GM12878 (cell line): ENCODE measurements around the gene SMARCC2. TPM values are rescaled to one million over a fixed set of nuclear protein-coding genes. Genes with fewer than 3 reads are reported as not detected.
A peak's percentile ranks its signal among the peaks of the same experiment; 100 is the strongest.

Source experiments
- ATAC-seq: fragments of 200-7000 bp; cut with Tn5 transposase; 3 replicates; pipeline ENCODE4 v1.9.1; 2020; ENCODE audit warnings: mild to moderate bottlenecking, moderate library complexity
- BruUV-seq: library from RNA; stranded (reverse); fragments of 400-500 nt; replicated peaks from 2 replicates; lab custom pipeline; 2021; lab: Mats Ljungman, UMichigan
- CTCF ChIA-PET: fragments of 300-600 bp; sonication (Branson Sonifier 250); formaldehyde crosslinking; extraction: SDS; loops from one replicate; lab custom pipeline; 2021; ENCODE audit warnings: inconsistent platforms; lab: Yijun Ruan, JAX
- POLR2A ChIA-PET: fragments of 350-600 bp; formaldehyde crosslinking; extraction: SDS; loops from one replicate; lab custom pipeline; 2021; ENCODE audit warnings: inconsistent platforms; lab: Charles Lee
- RAD21 ChIA-PET: fragments of 300-600 bp; sonication (Branson Sonifier 250); formaldehyde crosslinking; loops from one replicate; lab custom pipeline; 2023; ENCODE audit warnings: antibody characterized with exemption; ENCODE audit not compliant: unreplicated experiment; lab: Charles Lee
- SMC1A ChIA-PET: fragments of 300-600 bp; sonication (Branson Sonifier 250); formaldehyde crosslinking; loops from one replicate; lab custom pipeline; 2023; ENCODE audit not compliant: unreplicated experiment, uncharacterized antibody; lab: Charles Lee
- DNase-seq: peaks from one replicate; pipeline ENCODE4 v3.0.0-alpha.2; 2011; ENCODE audit warnings: low read depth, low spot score
- FAIRE-seq: peaks from 3 replicates; lab custom pipeline; 2011; peaks lifted over from hg19 to GRCh38; lab: Jason Lieb, UNC
- H2AFZ ChIP-seq: 2 replicates; pipeline ENCODE4 v1.6.0; 2011; ENCODE audit warnings: low read depth, low read length, control low read depth; ENCODE audit not compliant: control insufficient read depth
- H3K27ac ChIP-seq: 2 replicates; pipeline ENCODE4 v1.5.1; 2011; ENCODE audit warnings: control low read depth; ENCODE audit not compliant: control insufficient read depth, insufficient read depth
- H3K27me3 ChIP-seq, 2 experiments: replicated peaks in 1 of 2; 2 replicates each; pipeline versions ENCODE4 v1.6.0 to v1.6.1; 2011; ENCODE audit warnings: low read length in 1 of 2; ENCODE audit not compliant: control insufficient read depth in 2 of 2, insufficient read depth in 2 of 2
- H3K36me3 ChIP-seq, 2 experiments: 2 replicates each; pipeline ENCODE4 v1.5.1; 2011; ENCODE audit warnings: low read length in 1 of 2; ENCODE audit not compliant: control insufficient read depth in 2 of 2, insufficient read depth in 2 of 2
- H3K4me1 ChIP-seq: 2 replicates; pipeline ENCODE4 v1.6.1; 2011; ENCODE audit warnings: mild to moderate bottlenecking, low read length, moderate library complexity, mixed read lengths; ENCODE audit not compliant: control insufficient read depth, insufficient read depth
- H3K4me2 ChIP-seq: 2 replicates; pipeline ENCODE4 v1.6.0; 2011; ENCODE audit warnings: control low read depth; ENCODE audit not compliant: control insufficient read depth, insufficient read depth
- H3K4me3 ChIP-seq: fragments of 200-600 bp; sonication (generic); 2 replicates; pipeline ENCODE4 v1.5.1; 2016
- H3K79me2 ChIP-seq: 2 replicates; pipeline ENCODE4 v1.6.0; 2011; ENCODE audit warnings: low read length; ENCODE audit not compliant: control insufficient read depth, insufficient read depth
- H3K9ac ChIP-seq: 2 replicates; pipeline ENCODE4 v1.8.0; 2011; ENCODE audit warnings: low read length, control low read depth, mixed read lengths; ENCODE audit not compliant: control insufficient read depth, insufficient read depth
- H3K9me3 ChIP-seq: replicated peaks from 3 replicates; pipeline ENCODE4 v1.5.1; 2011; ENCODE audit warnings: mild to moderate bottlenecking, low read length; ENCODE audit not compliant: control insufficient read depth, insufficient read depth
- H4K20me1 ChIP-seq: 2 replicates; pipeline ENCODE4 v1.6.0; 2011; ENCODE audit not compliant: control insufficient read depth, insufficient read depth
- ASH2L ChIP-seq: fragments of 300-600, 200-600 bp; sonication (generic); IDR thresholded peaks from 2 replicates; pipeline ENCODE4 v1.6.1; 2017; ENCODE audit warnings: low read depth, mild to moderate bottlenecking, borderline replicate concordance
- FOXM1 ChIP-seq: IDR thresholded peaks from 2 replicates; pipeline ENCODE4 v1.6.1; 2012; ENCODE audit warnings: low read depth, mild to moderate bottlenecking, inconsistent platforms, low read length, moderate library complexity
- GABPA ChIP-seq: IDR thresholded peaks from 2 replicates; pipeline ENCODE4 v1.6.1; 2014; ENCODE audit warnings: antibody characterized with exemption, low read depth, mild to moderate bottlenecking, inconsistent platforms
- MTA3 ChIP-seq: IDR thresholded peaks from 2 replicates; pipeline ENCODE4 v1.6.1; 2012; ENCODE audit warnings: low read length, inconsistent platforms, borderline replicate concordance
- POLR2A ChIP-seq: IDR thresholded peaks from 2 replicates; pipeline ENCODE4 v1.6.1; 2011; ENCODE audit warnings: low read depth, mild to moderate bottlenecking, low read length
- POLR2AphosphoS2 ChIP-seq: IDR thresholded peaks from 2 replicates; pipeline ENCODE4 v1.6.1; 2011; ENCODE audit warnings: low read depth, mild to moderate bottlenecking, low read length, improper control_type of control experiment, moderate library complexity
- SIN3A ChIP-seq: IDR thresholded peaks from 2 replicates; pipeline ENCODE4 v1.6.1; 2012; ENCODE audit warnings: low read depth, low read length, improper control_type of control experiment
- SP1 ChIP-seq: IDR thresholded peaks from one replicate; pipeline ENCODE4 v1.6.1; 2011; ENCODE audit warnings: low read depth, low read length
- STAT3 ChIP-seq: IDR thresholded peaks from 2 replicates; pipeline ENCODE4 v1.6.1; 2011; ENCODE audit warnings: low read depth, low read length, improper control_type of control experiment
- SUZ12 ChIP-seq: fragments of 200-600 bp; sonication (generic); IDR thresholded peaks from one replicate; pipeline ENCODE4 v1.6.1; 2018; ENCODE audit warnings: antibody characterized with exemption, mild to moderate bottlenecking; ENCODE audit not compliant: unreplicated experiment
- TCF12 ChIP-seq: IDR thresholded peaks from 2 replicates; pipeline ENCODE4 v1.6.1; 2011; ENCODE audit warnings: low read depth, mild to moderate bottlenecking, low read length
- ZNF207 ChIP-seq: fragments of 450-650 bp; IDR thresholded peaks from 2 replicates; pipeline ENCODE4 v1.6.1; 2014; ENCODE audit warnings: antibody characterized with exemption, mild to moderate bottlenecking, borderline replicate concordance
- WGBS: methylation state at CpG from one replicate; pipeline ENCODE4 v1.1.6; 2016; ENCODE audit warnings: low lambda C conversion rate; ENCODE audit not compliant: insufficient replicate concordance, insufficient coverage; ENCODE audit errors: missing lambda C conversion rate; 5-methylcytosine and 5-hydroxymethylcytosine counted together
- in situ Hi-C: fragments of 300-500 bp; cut with MboI; formaldehyde crosslinking; loops from 9 replicates; pipeline ENCODE4 v1.14.3; 2018; ENCODE audit warnings: mixed read lengths
- intact Hi-C: fragments of 100-400 bp; cut with micrococcal nuclease; formaldehyde crosslinking; loops from one replicate; pipeline ENCODE4 v1.14.2; 2022; ENCODE audit not compliant: unreplicated experiment
- polyA plus RNA-seq, 11 experiments: library from polyadenylated mRNA; depleted of rRNA in 4 of 11; unstranded in 6 of 11; stranded (reverse) in 5 of 11; fragments of >200 nt; fragmentation: Nextera tagmentation in 4 of 11; fragmentation: Illumina TruSeq in 1 of 11; extraction: Ambion mirVana in 4 of 11; extraction: Trizol in 1 of 11; gene quantifications; 1 replicate in 1 of 11; 2 replicates in 10 of 11; pipeline versions ENCODE4 v1.2.1 to v1.2.3, GENCODE V29; 2011 to 2016; ENCODE audit warnings: inconsistent platforms in 2 of 11, missing spikeins in 2 of 11, low read depth in 1 of 11
- total RNA-seq, 4 experiments: library from RNA; depleted of rRNA in 3 of 4; stranded (reverse); fragments of >200 nt in 3 of 4; fragmentation: Illumina TruSeq in 1 of 4; extraction: Trizol in 1 of 4; gene quantifications; 2 replicates each; pipeline versions ENCODE4 v1.2.1 to v1.2.3, GENCODE V29; 2013 to 2021
- TF ChIP-seq, protein P1 (sequence below): IDR thresholded peaks from 2 replicates; pipeline ENCODE4 v1.6.1; 2011; ENCODE audit warnings: borderline replicate concordance, low read depth, mild to moderate bottlenecking, moderate library complexity, low read length; ENCODE audit not compliant: insufficient read depth, poor library complexity, severe bottlenecking
- TF ChIP-seq, protein P2 (sequence below): fragments of 450-650 bp; IDR thresholded peaks from 2 replicates; pipeline ENCODE4 v1.6.1; 2017; ENCODE audit warnings: antibody characterized with exemption, mild to moderate bottlenecking, moderate library complexity
- TF ChIP-seq, protein P3 (sequence below): fragments of 450-650 bp; formaldehyde crosslinking; IDR thresholded peaks from 2 replicates; pipeline ENCODE4 v1.5.0; 2022; ENCODE audit warnings: mild to moderate bottlenecking, missing genetic modification characterization

The SMARCC2 gene
- total and polyA plus RNA-seq, 10 of the 15 experiments (the other 5 are each of a cell fraction or from before 2014, with no cell fraction given) = 13.6 to 71.2 (median 42.3) TPM

DNA sequence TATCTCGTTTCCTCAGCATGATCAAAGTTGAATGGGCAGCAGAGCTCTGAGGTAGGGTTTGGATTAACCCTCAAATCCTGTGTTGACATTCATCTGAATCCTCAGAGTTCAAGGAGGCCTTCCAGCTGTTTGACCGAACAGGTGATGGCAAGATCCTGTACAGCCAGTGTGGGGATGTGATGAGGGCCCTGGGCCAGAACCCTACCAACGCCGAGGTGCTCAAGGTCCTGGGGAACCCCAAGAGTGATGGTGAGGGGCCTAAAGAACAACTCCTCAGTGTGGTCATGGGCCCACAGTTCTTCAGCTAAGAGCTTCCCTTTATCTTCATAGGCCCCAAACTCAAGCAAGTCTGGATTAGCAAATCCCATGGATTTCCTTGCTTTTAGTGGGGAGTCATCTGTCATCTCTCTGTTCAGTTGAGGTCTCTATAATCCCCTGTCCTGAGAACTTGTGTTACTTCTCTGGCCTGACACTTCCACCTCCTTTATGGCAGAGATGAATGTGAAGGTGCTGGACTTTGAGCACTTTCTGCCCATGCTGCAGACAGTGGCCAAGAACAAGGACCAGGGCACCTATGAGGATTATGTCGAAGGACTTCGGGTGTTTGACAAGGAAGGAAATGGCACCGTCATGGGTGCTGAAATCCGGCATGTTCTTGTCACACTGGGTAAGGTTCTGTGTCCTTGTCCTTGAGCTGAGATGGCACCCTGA lies 29.6 kb downstream of the SMARCC2 start:
- intact Hi-C loops = loop anchor here (2.0 kb wide), 1 partner anchor 29 kb away; the partner anchor contains the start of gene SMARCC2
- Histone ChIP-seq H3K4me3 (peak overlapping the region; percentile 90), H4K20me1 (no peaks in the 10 kb centered on the region), H3K4me1 (peaks cover 17% of the 10 kb centered on the region), H3K27ac (peak overlapping the region; percentile 91), H3K9ac (peak overlapping the region; percentile 89), H3K36me3 (peaks cover 23 to 33% of the 10 kb centered on the region in 2 experiments), H3K4me2 (peak overlapping the region; percentile 98), H2AFZ (no peak overlapping the region), H3K79me2 (peaks cover 39% of the 10 kb centered on the region), H3K9me3 (no peaks in the 10 kb centered on the region), H3K27me3 (no peaks in the 10 kb centered on the region)
- peak; percentile 81 for FAIRE-seq
- in situ Hi-C loops = no loop called here
- DNase-seq = no peak
- ChIA-PET POLR2A (interaction anchor here (0.5 to 2.5 kb wide), 9 partner anchors 9 to 186 kb away, joined by 3 to 19 read pairs (median 6); partner anchors contain the start of genes ESYT1, RAB5B, RNF41 and SMARCC2), CTCF (interaction anchor here (0.6 to 2.2 kb wide), 10 partner anchors 15 to 430 kb away, joined by 3 to 13 read pairs (median 4); partner anchors contain the start of genes CD63 and SMARCC2), RAD21 (interaction anchor here (1.2 to 2.8 kb wide), 6 partner anchors 16 to 62 kb away, joined by 4 to 18 read pairs (median 5); partner anchors contain the start of genes ESYT1, RNF41, SMARCC2 and ZC3H10), SMC1A (interaction anchor here (0.6 to 2.7 kb wide), 5 partner anchors 16 to 34 kb away, joined by 3 to 12 read pairs (median 8); partner anchors contain the start of genes ESYT1 and SMARCC2)
- WGBS = 2% methylated on average over 8 of the region's 8 CpGs
- no peak for ATAC-seq
- BruUV-seq = no TSS peak
- TF ChIP-seq SIN3A (no peak), FOXM1 (peak; percentile 60; the same call in 1 of the 2 replicates), ZNF207 (no peak), SP1 (no peak), SUZ12 (no peak), MTA3 (0 out of 2 replicates have a peak, but pooled peaks have one; percentile 61), STAT3 (no peak), POLR2A (peak; percentile 2), POLR2AphosphoS2 (peak; percentile 4), ASH2L (no peak), TCF12 (no peak), GABPA (no peak)
- TF ChIP-seq, protein P1, sequence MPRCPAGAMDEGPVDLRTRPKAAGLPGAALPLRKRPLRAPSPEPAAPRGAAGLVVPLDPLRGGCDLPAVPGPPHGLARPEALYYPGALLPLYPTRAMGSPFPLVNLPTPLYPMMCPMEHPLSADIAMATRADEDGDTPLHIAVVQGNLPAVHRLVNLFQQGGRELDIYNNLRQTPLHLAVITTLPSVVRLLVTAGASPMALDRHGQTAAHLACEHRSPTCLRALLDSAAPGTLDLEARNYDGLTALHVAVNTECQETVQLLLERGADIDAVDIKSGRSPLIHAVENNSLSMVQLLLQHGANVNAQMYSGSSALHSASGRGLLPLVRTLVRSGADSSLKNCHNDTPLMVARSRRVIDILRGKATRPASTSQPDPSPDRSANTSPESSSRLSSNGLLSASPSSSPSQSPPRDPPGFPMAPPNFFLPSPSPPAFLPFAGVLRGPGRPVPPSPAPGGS = peak; percentile 41
- TF ChIP-seq, protein P2, sequence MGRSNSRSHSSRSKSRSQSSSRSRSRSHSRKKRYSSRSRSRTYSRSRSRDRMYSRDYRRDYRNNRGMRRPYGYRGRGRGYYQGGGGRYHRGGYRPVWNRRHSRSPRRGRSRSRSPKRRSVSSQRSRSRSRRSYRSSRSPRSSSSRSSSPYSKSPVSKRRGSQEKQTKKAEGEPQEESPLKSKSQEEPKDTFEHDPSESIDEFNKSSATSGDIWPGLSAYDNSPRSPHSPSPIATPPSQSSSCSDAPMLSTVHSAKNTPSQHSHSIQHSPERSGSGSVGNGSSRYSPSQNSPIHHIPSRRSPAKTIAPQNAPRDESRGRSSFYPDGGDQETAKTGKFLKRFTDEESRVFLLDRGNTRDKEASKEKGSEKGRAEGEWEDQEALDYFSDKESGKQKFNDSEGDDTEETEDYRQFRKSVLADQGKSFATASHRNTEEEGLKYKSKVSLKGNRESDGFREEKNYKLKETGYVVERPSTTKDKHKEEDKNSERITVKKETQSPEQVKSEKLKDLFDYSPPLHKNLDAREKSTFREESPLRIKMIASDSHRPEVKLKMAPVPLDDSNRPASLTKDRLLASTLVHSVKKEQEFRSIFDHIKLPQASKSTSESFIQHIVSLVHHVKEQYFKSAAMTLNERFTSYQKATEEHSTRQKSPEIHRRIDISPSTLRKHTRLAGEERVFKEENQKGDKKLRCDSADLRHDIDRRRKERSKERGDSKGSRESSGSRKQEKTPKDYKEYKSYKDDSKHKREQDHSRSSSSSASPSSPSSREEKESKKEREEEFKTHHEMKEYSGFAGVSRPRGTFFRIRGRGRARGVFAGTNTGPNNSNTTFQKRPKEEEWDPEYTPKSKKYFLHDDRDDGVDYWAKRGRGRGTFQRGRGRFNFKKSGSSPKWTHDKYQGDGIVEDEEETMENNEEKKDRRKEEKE = no peak
- TF ChIP-seq, protein P3, sequence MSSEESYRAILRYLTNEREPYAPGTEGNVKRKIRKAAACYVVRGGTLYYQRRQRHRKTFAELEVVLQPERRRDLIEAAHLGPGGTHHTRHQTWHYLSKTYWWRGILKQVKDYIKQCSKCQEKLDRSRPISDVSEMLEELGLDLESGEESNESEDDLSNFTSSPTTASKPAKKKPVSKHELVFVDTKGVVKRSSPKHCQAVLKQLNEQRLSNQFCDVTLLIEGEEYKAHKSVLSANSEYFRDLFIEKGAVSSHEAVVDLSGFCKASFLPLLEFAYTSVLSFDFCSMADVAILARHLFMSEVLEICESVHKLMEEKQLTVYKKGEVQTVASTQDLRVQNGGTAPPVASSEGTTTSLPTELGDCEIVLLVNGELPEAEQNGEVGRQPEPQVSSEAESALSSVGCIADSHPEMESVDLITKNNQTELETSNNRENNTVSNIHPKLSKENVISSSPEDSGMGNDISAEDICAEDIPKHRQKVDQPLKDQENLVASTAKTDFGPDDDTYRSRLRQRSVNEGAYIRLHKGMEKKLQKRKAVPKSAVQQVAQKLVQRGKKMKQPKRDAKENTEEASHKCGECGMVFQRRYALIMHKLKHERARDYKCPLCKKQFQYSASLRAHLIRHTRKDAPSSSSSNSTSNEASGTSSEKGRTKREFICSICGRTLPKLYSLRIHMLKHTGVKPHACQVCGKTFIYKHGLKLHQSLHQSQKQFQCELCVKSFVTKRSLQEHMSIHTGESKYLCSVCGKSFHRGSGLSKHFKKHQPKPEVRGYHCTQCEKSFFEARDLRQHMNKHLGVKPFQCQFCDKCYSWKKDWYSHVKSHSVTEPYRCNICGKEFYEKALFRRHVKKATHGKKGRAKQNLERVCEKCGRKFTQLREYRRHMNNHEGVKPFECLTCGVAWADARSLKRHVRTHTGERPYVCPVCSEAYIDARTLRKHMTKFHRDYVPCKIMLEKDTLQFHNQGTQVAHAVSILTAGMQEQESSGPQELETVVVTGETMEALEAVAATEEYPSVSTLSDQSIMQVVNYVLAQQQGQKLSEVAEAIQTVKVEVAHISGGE = no peak
